Cardiac fibroblast (primary cell): Measurements from ENCODE around the gene SELENOM.
A peak's percentile ranks its signal among the peaks of the same experiment; 100 is the strongest.
"Not testable (repeated sequence)": the region's sequence is repeated elsewhere in the genome, so short reads cannot be mapped to it uniquely, and the experiment has no call there.

Source experiments
- DNase-seq, 2 donors: peaks; one replicate each; pipeline versions ENCODE4 v3.0.0 to v3.0.0-alpha.2; 2010; ENCODE audit warnings: low read depth in 2 of 2
- H3K4me3 ChIP-seq, 2 donors: replicated peaks in 1 of 2; 1 replicate in 1 of 2; 2 replicates in 1 of 2; pipeline ENCODE4 v1.5.1; 2011; ENCODE audit warnings: low read depth in 2 of 2, low read length in 2 of 2, mild to moderate bottlenecking in 2 of 2, moderate library complexity in 1 of 2
- CTCF ChIP-seq: IDR thresholded peaks from one replicate; pipeline ENCODE4 v1.5.1; 2011; ENCODE audit warnings: low read depth, mild to moderate bottlenecking, low read length, inconsistent platforms

The SELENOM gene

GRCh38 chr22:31118046-31118820 is 10.9 kb upstream of the SELENOM start:
- no peak overlapping the region for H3K4me3 ChIP-seq
- DNase-seq, result no peak
- no peak for TF ChIP-seq CTCF

GRCh38 chr22:31112547-31113091 is 5.3 kb upstream of the SELENOM start:
- not testable (repeated sequence) for H3K4me3 ChIP-seq, DNase-seq

- no peak for DNase-seq
- no peak for TF ChIP-seq CTCF
- H3K4me3 ChIP-seq, result peak overlapping the region; percentile 12 to 38
Measured at GRCh38 chr22:31107894-31108218, 488 bp upstream of the SELENOM start.

- no peak for TF ChIP-seq CTCF
- DNase-seq, result peak; percentile 68 to 70
- H3K4me3 ChIP-seq, result peak overlapping the region; percentile 92 to 93
Measured at GRCh38 chr22:31106731-31107177, 614 bp downstream of the SELENOM start.

GRCh38 chr22:31106001-31106571 is 1.3 kb downstream of the SELENOM start:
- peak in 1 of 2 donors; percentile 33 for DNase-seq
- H3K4me3 ChIP-seq, result peak overlapping the region; percentile 92 to 93
- peak; percentile 23 for TF ChIP-seq CTCF

GRCh38 chr22:31105282-31105929 is 2.0 kb downstream of the SELENOM start:
- DNase-seq, result peak in 1 of 2 donors; percentile 19
- no peak for TF ChIP-seq CTCF
- H3K4me3 ChIP-seq, result no peak overlapping the region

GRCh38 chr22:31104869-31105268 is 2.5 kb downstream of the SELENOM start:
- DNase-seq, result peak in 1 of 2 donors; percentile 14
- no peak for TF ChIP-seq CTCF
- no peak overlapping the region for H3K4me3 ChIP-seq
